ENCODE data around the gene RPL10L.

RPL10L gene

DNA sequence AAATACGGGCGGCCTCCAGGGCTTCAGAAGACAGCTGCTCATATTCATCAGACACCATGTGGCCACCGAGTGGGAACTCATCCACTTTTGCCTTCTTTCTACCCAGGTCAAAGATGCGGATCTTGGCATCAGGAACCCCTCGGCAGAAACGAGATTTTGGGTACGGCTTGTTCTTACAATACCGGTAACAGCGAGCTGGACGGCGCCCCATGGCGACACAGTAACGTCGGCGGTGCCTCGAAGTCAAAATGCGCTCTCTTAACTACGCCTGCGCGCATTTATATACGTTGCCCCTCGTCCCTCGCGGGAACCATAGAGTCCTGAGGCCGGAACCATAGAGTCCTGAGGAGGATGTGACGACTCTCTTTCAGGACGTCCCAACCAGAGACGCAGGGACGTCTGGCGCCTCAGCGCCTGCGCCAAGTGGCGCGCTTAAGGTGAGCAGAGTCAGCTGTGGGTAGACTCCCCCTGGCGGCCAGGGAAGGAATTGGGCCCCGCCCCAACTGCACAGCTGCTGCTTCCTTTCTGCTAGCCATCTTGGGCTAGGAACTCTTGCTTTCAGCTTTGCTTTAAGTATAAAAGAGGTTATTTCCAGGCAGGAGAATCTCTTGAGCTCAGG, at the start of gene RPL10L:
Gene RPL10L, minus strand, starts transcription at position 256 of the 619 bp plus-strand sequence. Its CDS starts 45 bp downstream, at position 211.
- H3K4me3 ChIP-seq (ENCODE audit: low read depth, low read length), result no peak within 1 kb of the TSS
- TF ChIP-seq, protein P1, sequence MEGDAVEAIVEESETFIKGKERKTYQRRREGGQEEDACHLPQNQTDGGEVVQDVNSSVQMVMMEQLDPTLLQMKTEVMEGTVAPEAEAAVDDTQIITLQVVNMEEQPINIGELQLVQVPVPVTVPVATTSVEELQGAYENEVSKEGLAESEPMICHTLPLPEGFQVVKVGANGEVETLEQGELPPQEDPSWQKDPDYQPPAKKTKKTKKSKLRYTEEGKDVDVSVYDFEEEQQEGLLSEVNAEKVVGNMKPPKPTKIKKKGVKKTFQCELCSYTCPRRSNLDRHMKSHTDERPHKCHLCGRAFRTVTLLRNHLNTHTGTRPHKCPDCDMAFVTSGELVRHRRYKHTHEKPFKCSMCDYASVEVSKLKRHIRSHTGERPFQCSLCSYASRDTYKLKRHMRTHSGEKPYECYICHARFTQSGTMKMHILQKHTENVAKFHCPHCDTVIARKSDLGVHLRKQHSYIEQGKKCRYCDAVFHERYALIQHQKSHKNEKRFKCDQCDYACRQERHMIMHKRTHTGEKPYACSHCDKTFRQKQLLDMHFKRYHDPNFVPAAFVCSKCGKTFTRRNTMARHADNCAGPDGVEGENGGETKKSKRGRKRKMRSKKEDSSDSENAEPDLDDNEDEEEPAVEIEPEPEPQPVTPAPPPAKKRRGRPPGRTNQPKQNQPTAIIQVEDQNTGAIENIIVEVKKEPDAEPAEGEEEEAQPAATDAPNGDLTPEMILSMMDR (conservative IDR thresholded peaks at IDR 0.05; ENCODE audit: low read depth, low read length), result peak; percentile 7
- DNase-seq (ENCODE audit: low read depth), result no peak

DNA sequence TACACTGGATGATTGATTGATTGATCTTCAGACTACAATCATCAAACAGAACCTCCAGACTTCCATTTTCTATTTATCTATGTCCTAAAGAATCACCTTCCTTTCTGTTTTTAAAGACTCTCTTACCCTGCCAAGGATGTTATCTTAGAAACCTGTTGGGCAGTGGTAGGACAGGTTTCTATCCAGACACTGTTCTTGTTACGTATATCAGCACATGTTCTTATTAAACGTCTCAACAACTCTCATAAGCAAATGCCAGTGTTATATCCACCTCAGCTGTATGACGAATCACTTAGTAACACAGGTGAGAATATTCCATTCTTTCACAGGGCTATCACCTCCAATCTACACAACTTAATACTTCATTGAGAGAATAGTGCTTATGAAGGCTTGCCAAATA, 40.2 kb upstream of the RPL10L start:
- DNase-seq (ENCODE audit: low read depth), result no peak
- H3K4me3 ChIP-seq (ENCODE audit: low read depth, low read length), result no peak overlapping the region
- TF ChIP-seq, protein P1 (conservative IDR thresholded peaks at IDR 0.05; ENCODE audit: low read depth, low read length), result no peak

DNA sequence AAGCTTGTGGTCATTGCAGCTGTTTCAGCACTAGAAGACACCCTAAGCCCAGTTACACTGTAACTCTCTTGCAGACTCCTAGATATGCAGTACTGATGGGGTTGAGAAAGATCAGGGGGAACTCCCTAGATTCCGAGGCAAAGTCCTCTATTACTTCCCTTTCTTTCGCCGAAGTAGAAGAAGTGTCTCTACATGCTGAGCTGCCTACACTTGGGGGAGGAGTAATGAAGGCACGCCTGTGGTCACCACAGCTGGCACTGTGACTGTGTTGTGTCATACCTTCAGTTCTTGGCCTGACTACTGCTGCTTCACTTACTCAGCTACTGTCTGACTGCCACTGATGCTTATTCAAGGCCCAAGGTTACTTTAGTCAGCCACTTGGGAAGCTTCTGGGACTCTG, 35.1 kb upstream of the RPL10L start:
- no peak for DNase-seq (ENCODE audit: low read depth)
- H3K4me3 ChIP-seq (ENCODE audit: low read depth, low read length), result no peak overlapping the region
- TF ChIP-seq, protein P1 (conservative IDR thresholded peaks at IDR 0.05; ENCODE audit: low read depth, low read length), result no peak

DNA sequence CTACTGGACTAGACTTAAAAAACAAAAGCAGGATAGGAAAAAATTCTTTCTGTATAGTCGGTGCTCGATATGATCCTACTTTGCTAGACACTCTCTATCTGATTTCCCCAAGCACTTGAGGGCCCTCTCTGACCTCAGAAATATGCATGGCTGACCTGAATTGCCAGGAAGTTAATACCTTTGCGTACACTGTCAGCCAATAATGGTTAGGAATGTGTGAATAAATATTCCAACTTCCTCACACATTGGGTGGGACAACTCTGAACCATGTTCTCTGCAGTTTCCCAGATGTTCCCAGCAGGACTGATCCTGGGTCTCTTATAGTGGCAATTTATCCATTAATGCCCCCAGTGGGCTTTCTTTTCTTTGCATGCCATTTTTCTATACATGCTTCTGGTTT, 20.5 kb upstream of the RPL10L start:
- TF ChIP-seq, protein P1 (conservative IDR thresholded peaks at IDR 0.05; ENCODE audit: low read depth, low read length), result no peak
- no peak for DNase-seq (ENCODE audit: low read depth)
- H3K4me3 ChIP-seq (ENCODE audit: low read depth, low read length), result no peak overlapping the region

DNA sequence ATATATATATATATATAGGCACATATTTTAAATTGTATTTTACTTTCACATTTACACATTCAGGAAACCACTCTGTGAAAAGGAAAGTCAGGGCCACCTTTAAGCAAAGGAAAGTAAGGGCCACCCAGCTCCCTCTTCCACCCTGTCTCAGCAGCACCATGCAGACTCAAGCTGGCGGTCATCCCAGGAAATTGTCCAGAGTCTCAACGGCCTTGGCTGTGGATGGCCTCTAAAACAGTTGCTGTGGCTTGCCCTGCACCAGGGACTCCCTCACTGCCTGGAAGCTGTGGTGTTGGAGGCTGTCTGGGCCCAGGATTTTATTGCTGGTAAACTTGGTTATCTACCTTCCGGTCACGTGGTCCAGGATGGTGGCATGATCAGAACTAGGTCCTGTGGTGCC, 11.8 kb upstream of the RPL10L start:
- TF ChIP-seq, protein P1 (conservative IDR thresholded peaks at IDR 0.05; ENCODE audit: low read depth, low read length), result no peak
- no peak overlapping the region for H3K4me3 ChIP-seq (ENCODE audit: low read depth, low read length)
- no peak for DNase-seq (ENCODE audit: low read depth)

DNA sequence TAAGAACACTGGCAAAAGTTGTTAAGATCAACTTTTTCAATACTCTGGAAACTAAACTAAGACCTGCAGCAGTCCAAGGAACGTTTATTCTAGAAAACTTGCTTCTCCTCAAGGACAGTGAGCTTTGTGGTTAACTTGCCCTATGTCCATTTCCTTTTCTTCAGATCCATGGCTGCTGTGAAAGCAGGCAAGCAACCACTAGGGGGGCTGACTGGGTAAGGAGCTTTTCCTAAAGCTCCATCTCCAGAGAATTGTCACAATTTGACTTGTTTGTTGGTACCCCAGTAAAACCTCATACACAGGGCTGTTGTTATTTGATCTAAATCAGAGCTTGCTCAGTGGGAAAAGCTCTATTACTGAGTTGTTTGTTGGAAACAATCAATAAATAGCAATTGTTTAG, 10.1 kb upstream of the RPL10L start:
- DNase-seq (ENCODE audit: low read depth), result peak; percentile 6
- TF ChIP-seq, protein P1 (conservative IDR thresholded peaks at IDR 0.05; ENCODE audit: low read depth, low read length), result peak; percentile 27
- no peak overlapping the region for H3K4me3 ChIP-seq (ENCODE audit: low read depth, low read length)

DNA sequence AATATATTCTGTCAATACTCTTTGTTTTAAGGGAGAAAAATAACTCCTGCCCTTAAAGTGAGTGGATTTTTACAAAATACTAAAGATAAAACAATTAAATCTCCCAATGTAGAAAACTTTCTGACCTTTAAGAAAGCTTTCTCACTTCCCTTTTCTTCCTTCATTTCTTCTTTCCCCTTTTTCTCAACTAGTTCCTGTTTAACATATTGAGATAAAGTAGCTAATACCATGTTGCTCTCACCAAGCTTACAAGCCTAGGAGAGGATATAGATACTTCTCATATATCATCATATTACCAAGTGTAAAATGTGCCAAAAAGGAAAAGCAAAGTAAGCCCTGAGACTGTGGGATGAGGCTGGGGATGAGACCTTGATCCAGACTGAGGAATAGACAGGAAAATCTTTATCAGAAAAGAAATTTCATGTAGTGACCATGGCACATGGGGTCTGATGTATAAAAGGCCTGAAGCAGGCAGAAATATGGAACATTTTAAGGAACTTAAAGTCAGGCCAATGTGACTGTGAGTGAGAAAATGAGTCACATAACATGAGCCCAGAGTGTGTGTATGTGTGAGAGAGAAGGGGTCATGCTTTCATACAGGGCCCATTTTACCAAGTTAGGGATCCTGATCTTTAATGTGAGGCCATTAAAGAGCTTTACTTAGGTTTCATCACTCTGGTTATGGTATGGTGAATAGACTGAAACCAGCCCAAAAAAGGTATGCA, 1.6 kb upstream of the RPL10L start:
- no peak for DNase-seq (ENCODE audit: low read depth)
- TF ChIP-seq, protein P1 (conservative IDR thresholded peaks at IDR 0.05; ENCODE audit: low read depth, low read length), result no peak
- H3K4me3 ChIP-seq (ENCODE audit: low read depth, low read length), result no peak overlapping the region

Measured in choroid plexus epithelial cell (primary cell).